IMR-90 (cell line): ENCODE results near the gene TBC1D22A. TPM values are rescaled to one million over a fixed set of nuclear protein-coding genes. Genes with fewer than 3 reads are reported as not detected.

Experiments
- ATAC-seq: fragments of 200-7000 bp; cut with Tn5 transposase; 2 replicates; pipeline ENCODE4 v1.9.1; 2020; ENCODE audit warnings: low read depth, mild to moderate bottlenecking, moderate library complexity
- BruUV-seq: library from RNA; stranded (reverse); fragments of 400-500 nt; replicated peaks from 2 replicates; lab custom pipeline; 2021; lab: Mats Ljungman, UMichigan
- CTCF ChIA-PET: fragments of 300-600 bp; formaldehyde crosslinking; extraction: SDS; loops from one replicate; lab custom pipeline; 2021; ENCODE audit warnings: antibody characterized with exemption; lab: Yijun Ruan, JAX
- POLR2A ChIA-PET: fragments of 300-600 bp; sonication (Branson Sonifier 250); formaldehyde crosslinking; loops from one replicate; lab custom pipeline; 2022; ENCODE audit warnings: antibody characterized with exemption; ENCODE audit not compliant: unreplicated experiment; lab: Charles Lee
- DNase-seq: peaks from one replicate; pipeline ENCODE4 v3.0.0; 2013
- H2AFZ ChIP-seq: replicated peaks from 2 replicates; pipeline ENCODE3; 2013; ENCODE audit warnings: low read length, mild to moderate bottlenecking; ENCODE audit not compliant: poor library complexity
- H2AK5ac ChIP-seq: 2 replicates; pipeline ENCODE4 v1.6.1; 2013; ENCODE audit warnings: low read depth, low read length, inconsistent platforms
- H2AK9ac ChIP-seq: replicated peaks from 2 replicates; pipeline ENCODE3; 2013; ENCODE audit warnings: mild to moderate bottlenecking, low read depth, low read length, moderate library complexity; ENCODE audit not compliant: poor library complexity
- H2BK120ac ChIP-seq: 2 replicates; pipeline ENCODE4 v1.6.1; 2013; ENCODE audit warnings: low read depth, low read length, inconsistent platforms
- H2BK15ac ChIP-seq: 3 replicates; pipeline ENCODE4 v1.6.1; 2013; ENCODE audit warnings: low read depth, low read length, inconsistent platforms
- H2BK20ac ChIP-seq: 2 replicates; pipeline ENCODE4 v1.6.1; 2013; ENCODE audit warnings: low read depth, mild to moderate bottlenecking, inconsistent platforms, low read length, moderate library complexity
- H2BK5ac ChIP-seq: 2 replicates; pipeline ENCODE4 v1.6.1; 2013; ENCODE audit warnings: mild to moderate bottlenecking, low read depth, low read length, inconsistent platforms; ENCODE audit not compliant: poor library complexity, severe bottlenecking
- H3K14ac ChIP-seq: replicated peaks from 2 replicates; pipeline ENCODE4 v1.6.1; 2013; ENCODE audit warnings: low read depth, low read length, inconsistent platforms
- H3K18ac ChIP-seq: 2 replicates; pipeline ENCODE4 v1.6.1; 2013; ENCODE audit warnings: low read depth, low read length, control low read depth
- H3K23ac ChIP-seq: 2 replicates; pipeline ENCODE4 v1.6.1; 2013; ENCODE audit warnings: low read depth, low read length, inconsistent platforms
- H3K27ac ChIP-seq: 2 replicates; pipeline ENCODE4 v1.5.1; 2013; ENCODE audit warnings: mild to moderate bottlenecking, control low read depth, low read length; ENCODE audit not compliant: insufficient read depth
- H3K27me3 ChIP-seq: 2 replicates; pipeline ENCODE4 v1.6.1; 2013; ENCODE audit warnings: low read length; ENCODE audit not compliant: control insufficient read depth, insufficient read depth
- H3K36me3 ChIP-seq: 2 replicates; pipeline ENCODE4 v1.6.1; 2013; ENCODE audit warnings: low read length, mixed read lengths; ENCODE audit not compliant: control insufficient read depth, insufficient read depth
- H3K4ac ChIP-seq: 2 replicates; pipeline ENCODE4 v1.6.1; 2013; ENCODE audit warnings: low read depth, low read length, inconsistent platforms
- H3K4me1 ChIP-seq: 2 replicates; pipeline ENCODE4 v1.6.1; 2013; ENCODE audit warnings: low read length, mixed read lengths; ENCODE audit not compliant: control insufficient read depth, insufficient read depth
- H3K4me2 ChIP-seq: 2 replicates; pipeline ENCODE4 v1.6.1; 2013; ENCODE audit warnings: low read depth, mild to moderate bottlenecking, control low read depth, low read length, moderate library complexity
- H3K4me3 ChIP-seq: 2 replicates; pipeline ENCODE4 v1.5.1; 2013; ENCODE audit warnings: low read depth, mild to moderate bottlenecking, control low read depth, low read length, moderate library complexity; ENCODE audit not compliant: insufficient read depth
- H3K56ac ChIP-seq: 2 replicates; pipeline ENCODE4 v1.6.1; 2013; ENCODE audit warnings: low read length, inconsistent platforms; ENCODE audit not compliant: insufficient read depth; ENCODE audit errors: extremely low read depth
- H3K79me1 ChIP-seq, 2 experiments: 2 replicates each; pipeline ENCODE4 v1.6.1; 2013; ENCODE audit warnings: low read length in 2 of 2, inconsistent platforms in 1 of 2, low read depth in 1 of 2
- H3K9ac ChIP-seq: 2 replicates; pipeline ENCODE4 v1.6.1; 2013; ENCODE audit warnings: low read depth, low read length, control low read depth
- H3K9me1 ChIP-seq: 2 replicates; pipeline ENCODE4 v1.6.1; 2013; ENCODE audit warnings: low read length, inconsistent platforms; ENCODE audit not compliant: insufficient read depth
- H3K9me3 ChIP-seq: 2 replicates; pipeline ENCODE4 v1.6.1; 2013; ENCODE audit warnings: low read length; ENCODE audit not compliant: control insufficient read depth, insufficient read depth
- H4K20me1 ChIP-seq: 2 replicates; pipeline ENCODE4 v1.6.1; 2013; ENCODE audit warnings: low read length, inconsistent platforms; ENCODE audit not compliant: insufficient read depth
- H4K5ac ChIP-seq: 2 replicates; pipeline ENCODE4 v1.6.1; 2013; ENCODE audit warnings: mild to moderate bottlenecking, low read depth, low read length, control low read depth
- H4K8ac ChIP-seq, 2 experiments: 2 replicates each; pipeline ENCODE4 v1.6.1; 2013; ENCODE audit warnings: low read depth in 2 of 2, low read length in 2 of 2, control low read depth in 1 of 2, inconsistent platforms in 1 of 2
- H4K91ac ChIP-seq: 2 replicates; pipeline ENCODE4 v1.6.1; 2013; ENCODE audit warnings: low read depth, low read length, inconsistent platforms; ENCODE audit not compliant: insufficient read depth
- BHLHE40 ChIP-seq: fragments of 150-350 bp; IDR thresholded peaks from 2 replicates; pipeline ENCODE4 v1.6.1; 2016; ENCODE audit warnings: mild to moderate bottlenecking, low read depth, low read length
- CEBPB ChIP-seq: IDR thresholded peaks from 2 replicates; pipeline ENCODE4 v1.6.1; 2012; ENCODE audit warnings: low read depth, low read length, improper control_type of control experiment
- CHD1 ChIP-seq: IDR thresholded peaks from 2 replicates; pipeline ENCODE4 v1.6.1; 2012; ENCODE audit warnings: low read depth, low read length, improper control_type of control experiment
- CTCF ChIP-seq: conservative IDR thresholded peaks from 2 replicates; pipeline ENCODE4 v1.5.1; 2012; ENCODE audit warnings: mild to moderate bottlenecking, low read depth, low read length, improper control_type of control experiment
- ELK1 ChIP-seq: fragments of 150-350 bp; IDR thresholded peaks from 2 replicates; pipeline ENCODE4 v1.6.1; 2016; ENCODE audit warnings: low read depth, mild to moderate bottlenecking, low read length, moderate library complexity, borderline replicate concordance
- FOS ChIP-seq: fragments of 150-350 bp; IDR thresholded peaks from 2 replicates; pipeline ENCODE4 v1.6.1; 2016; ENCODE audit warnings: low read depth, low read length
- MAFK ChIP-seq: IDR thresholded peaks from 2 replicates; pipeline ENCODE4 v1.6.1; 2012; ENCODE audit warnings: low read depth, low read length, improper control_type of control experiment
- MAZ ChIP-seq: IDR thresholded peaks from 2 replicates; pipeline ENCODE4 v1.6.1; 2012; ENCODE audit warnings: low read depth, mild to moderate bottlenecking, low read length, improper control_type of control experiment, moderate library complexity, borderline replicate concordance
- MXI1 ChIP-seq: IDR thresholded peaks from 2 replicates; pipeline ENCODE4 v1.6.1; 2012; ENCODE audit warnings: low read depth, mild to moderate bottlenecking, low read length, moderate library complexity, borderline replicate concordance
- NFE2L2 ChIP-seq: fragments of 150-350 bp; IDR thresholded peaks from 2 replicates; pipeline ENCODE4 v1.6.1; 2016; ENCODE audit warnings: low read depth, mild to moderate bottlenecking, low read length
- POLR2A ChIP-seq: IDR thresholded peaks from 2 replicates; pipeline ENCODE4 v1.6.1; 2012; ENCODE audit warnings: mild to moderate bottlenecking, low read depth, low read length
- RAD21 ChIP-seq: IDR thresholded peaks from 2 replicates; pipeline ENCODE4 v1.6.1; 2012; ENCODE audit warnings: low read length, improper control_type of control experiment
- RCOR1 ChIP-seq: IDR thresholded peaks from 2 replicates; pipeline ENCODE4 v1.6.1; 2012; ENCODE audit warnings: mild to moderate bottlenecking, low read length, improper control_type of control experiment; ENCODE audit not compliant: insufficient replicate concordance
- RFX5 ChIP-seq: IDR thresholded peaks from 2 replicates; pipeline ENCODE4 v1.8.0; 2012; ENCODE audit warnings: low read depth, mild to moderate bottlenecking, low read length, moderate library complexity
- SMC3 ChIP-seq: fragments of 150-350 bp; IDR thresholded peaks from 2 replicates; pipeline ENCODE4 v1.6.1; 2016; ENCODE audit warnings: low read depth, mild to moderate bottlenecking, antibody characterized with exemption, low read length, moderate library complexity
- WGBS, 2 experiments: methylation state at CpG; one replicate each; pipeline versions ENCODE4 v1.1.5 to v1.1.7; 2013; ENCODE audit warnings: missing lambda C conversion rate in 2 of 2; ENCODE audit not compliant: insufficient read length in 1 of 2; ENCODE audit errors: extremely low coverage in 2 of 2; 5-methylcytosine and 5-hydroxymethylcytosine counted together
- dilution Hi-C: fragments of 300-500 bp; cut with HindIII; formaldehyde crosslinking; loops from one replicate; pipeline ENCODE4 v1.14.3; 2018; ENCODE audit warnings: low sequenced_read_pairs; ENCODE audit not compliant: unreplicated experiment
- in situ Hi-C: fragments of 300-500 bp; cut with MboI; formaldehyde crosslinking; loops from 3 replicates; pipeline ENCODE4 v1.14.3; 2019; ENCODE audit warnings: low sequenced_read_pairs, inconsistent platforms, mixed read lengths
- intact Hi-C: fragments of 100-400 bp; cut with micrococcal nuclease; formaldehyde crosslinking; loops from 2 replicates; pipeline ENCODE4 v1.10.0; 2022
- polyA plus RNA-seq, 3 experiments: library from polyadenylated mRNA; depleted of rRNA; stranded (reverse); fragments of >200 nt; gene quantifications; 2 replicates each; pipeline ENCODE4 v1.2.3, GENCODE V29; 2012; ENCODE audit warnings: low replicate concordance in 1 of 3
- total RNA-seq: library from RNA; depleted of rRNA; stranded (reverse); fragments of >200 nt; gene quantifications from 2 replicates; pipeline ENCODE4 v1.2.3, GENCODE V29; 2012
- TF ChIP-seq, protein P1 (sequence below): fragments of 150-350 bp; IDR thresholded peaks from 2 replicates; pipeline ENCODE4 v1.6.1; 2017; ENCODE audit warnings: mild to moderate bottlenecking, antibody characterized with exemption, low read length, low read depth

Gene TBC1D22A
- total and polyA plus RNA-seq, 2 of the 4 experiments (the other 2 are of a cell fraction), result 9.0 to 16.7 TPM

DNA sequence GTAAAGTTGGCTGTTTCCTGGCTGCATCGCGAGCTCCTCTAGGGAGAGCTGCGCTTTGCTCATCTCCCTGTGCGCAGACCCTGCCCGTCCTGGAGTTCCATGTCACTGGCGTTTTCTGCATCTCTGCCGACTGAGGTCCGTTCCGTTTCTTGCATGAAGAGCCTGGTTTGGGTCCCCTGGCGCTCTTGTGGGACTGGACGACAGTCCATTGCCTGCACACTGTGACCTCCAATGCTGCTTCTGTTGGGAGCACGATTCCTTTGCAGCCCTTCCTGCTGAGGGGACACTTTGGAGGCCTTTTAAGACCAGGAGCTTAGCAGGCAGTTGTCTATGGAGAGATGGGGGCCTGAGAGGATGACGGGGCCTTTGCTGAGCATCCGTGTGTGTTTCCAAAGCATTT is 90.3 kb downstream of the TBC1D22A start:
- ChIA-PET CTCF (no interaction called here), POLR2A (no interaction called here)
- H3K79me1 ChIP-seq, result peaks cover 37 to 64% of the 10 kb centered on the region in 2 experiments
- no peak overlapping the region for H4K91ac ChIP-seq
- H3K27ac ChIP-seq, result no peak overlapping the region
- ATAC-seq (no peak), DNase-seq (no peak)
- peaks cover 23% of the 10 kb centered on the region; the same call in 1 of the 2 replicates for H4K20me1 ChIP-seq
- 0 out of 2 replicates have a peak, but pooled peaks cover 4% of the 10 kb centered on the region for H3K36me3 ChIP-seq
- no peak overlapping the region for H3K4ac ChIP-seq
- H3K18ac ChIP-seq, result no peak overlapping the region
- dilution Hi-C loops (no loop called here), intact Hi-C loops (no loop called here), in situ Hi-C loops (no loop called here)
- H2AK9ac ChIP-seq, result no peak overlapping the region
- no peak overlapping the region for H3K23ac ChIP-seq
- no peaks in the 10 kb centered on the region for H3K27me3 ChIP-seq
- H2BK5ac ChIP-seq, result no peak overlapping the region
- TF ChIP-seq CTCF (no peak), MXI1 (no peak), POLR2A (no peak), FOS (no peak), RAD21 (no peak), MAZ (no peak), RFX5 (no peak), MAFK (no peak), ELK1 (no peak), NFE2L2 (no peak), RCOR1 (no peak), BHLHE40 (no peak), CHD1 (no peak), SMC3 (no peak), CEBPB (no peak)
- TF ChIP-seq, protein P1, sequence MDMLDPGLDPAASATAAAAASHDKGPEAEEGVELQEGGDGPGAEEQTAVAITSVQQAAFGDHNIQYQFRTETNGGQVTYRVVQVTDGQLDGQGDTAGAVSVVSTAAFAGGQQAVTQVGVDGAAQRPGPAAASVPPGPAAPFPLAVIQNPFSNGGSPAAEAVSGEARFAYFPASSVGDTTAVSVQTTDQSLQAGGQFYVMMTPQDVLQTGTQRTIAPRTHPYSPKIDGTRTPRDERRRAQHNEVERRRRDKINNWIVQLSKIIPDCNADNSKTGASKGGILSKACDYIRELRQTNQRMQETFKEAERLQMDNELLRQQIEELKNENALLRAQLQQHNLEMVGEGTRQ, result no peak
- WGBS, 2 experiments, result 96% methylated on average over 9 of the region's 14 CpGs; no CpG with 5 or more reads in 1 of the 2 experiments
- no peak overlapping the region for H2AFZ ChIP-seq
- no peak overlapping the region for H2BK15ac ChIP-seq
- no TSS peak for BruUV-seq
- no peak overlapping the region for H3K4me3 ChIP-seq
- H3K56ac ChIP-seq, result no peak overlapping the region
- H2AK5ac ChIP-seq, result no peak overlapping the region
- no peak overlapping the region for H2BK20ac ChIP-seq
- no peak overlapping the region for H3K9ac ChIP-seq
- H3K9me3 ChIP-seq, result no peaks in the 10 kb centered on the region
- no peak overlapping the region for H4K5ac ChIP-seq
- H3K14ac ChIP-seq, result no peak overlapping the region
- H4K8ac ChIP-seq, result no peak overlapping the region
- peaks cover 7% of the 10 kb centered on the region; the same call in 1 of the 2 replicates for H3K9me1 ChIP-seq
- H3K4me2 ChIP-seq, result no peak overlapping the region
- no peak overlapping the region for H2BK120ac ChIP-seq
- H3K4me1 ChIP-seq, result peaks cover 2% of the 10 kb centered on the region; the same call in 1 of the 2 replicates
